ENCODE measurements around the gene CCDC50.

- TF ChIP-seq POLR2A (IDR thresholded peaks at IDR 0.05) = no peak
- TF ChIP-seq CTCF (IDR thresholded peaks at IDR 0.05) = no peak
- TF ChIP-seq POLR2AphosphoS5 (IDR thresholded peaks at IDR 0.05) = no peak
Observed at GRCh38 chr3:191345334-191345733, 16.1 kb downstream of the CCDC50 start.
